RWPE2 (cell line): Measurements from ENCODE around the gene MOSPD3.

Experiments
- ATAC-seq: fragments of 200-7000 bp; cut with Tn5 transposase; 3 replicates; pipeline ENCODE4 v1.9.1; 2021; ENCODE audit warnings: low read depth
- DNase-seq: peaks from one replicate; pipeline ENCODE4 v3.0.0-alpha.2; 2020; ENCODE audit warnings: low spot score
- H3K27ac ChIP-seq: fragments of 450-650 bp; 2 replicates; pipeline ENCODE4 v1.5.1; 2017; ENCODE audit warnings: mild to moderate bottlenecking; ENCODE audit not compliant: poor library complexity, severe bottlenecking
- H3K27me3 ChIP-seq: fragments of 250-450 bp; sonication (Bioruptor Pico); 2 replicates; pipeline ENCODE4 v1.5.1; 2021; ENCODE audit warnings: mild to moderate bottlenecking, moderate library complexity; ENCODE audit not compliant: insufficient read depth, poor library complexity, severe bottlenecking
- H3K36me3 ChIP-seq: fragments of 250-450 bp; sonication (Bioruptor Pico); 2 replicates; pipeline ENCODE4 v1.5.1; 2020; ENCODE audit warnings: low read depth, mild to moderate bottlenecking, moderate library complexity
- H3K4me1 ChIP-seq: fragments of 250-450 bp; sonication (Bioruptor Pico); 2 replicates; pipeline ENCODE4 v1.5.1; 2021; ENCODE audit warnings: mild to moderate bottlenecking, moderate library complexity; ENCODE audit not compliant: insufficient read depth, poor library complexity, severe bottlenecking
- H3K4me3 ChIP-seq: fragments of 250-450 bp; sonication (Bioruptor Pico); 2 replicates; pipeline ENCODE4 v1.5.1; 2021; ENCODE audit warnings: mild to moderate bottlenecking, moderate library complexity; ENCODE audit not compliant: severe bottlenecking
- H3K9me3 ChIP-seq: fragments of 250-450 bp; sonication (Bioruptor Pico); 2 replicates; pipeline ENCODE4 v1.5.1; 2021; ENCODE audit warnings: mild to moderate bottlenecking, moderate library complexity; ENCODE audit not compliant: severe bottlenecking
- CTCF ChIP-seq: fragments of 450-650 bp; IDR thresholded peaks from one replicate; pipeline ENCODE4 v1.5.1; 2017; ENCODE audit warnings: mild to moderate bottlenecking, moderate library complexity; ENCODE audit not compliant: poor library complexity, severe bottlenecking

Gene MOSPD3

GRCh38 chr7:100606313-100606712 is 6.0 kb upstream of the MOSPD3 start:
- H3K36me3 ChIP-seq: no peaks in the 10 kb centered on the region
- no peak overlapping the region for H3K4me3 ChIP-seq
- H3K27me3 ChIP-seq: no peaks in the 10 kb centered on the region
- DNase-seq (no peak), ATAC-seq (no peak)
- TF ChIP-seq CTCF: no peak
- no peaks in the 10 kb centered on the region for H3K4me1 ChIP-seq
- H3K9me3 ChIP-seq: no peaks in the 10 kb centered on the region
- no peak overlapping the region for H3K27ac ChIP-seq

- Histone ChIP-seq H3K27me3 (no peaks in the 10 kb centered on the region), H3K9me3 (no peaks in the 10 kb centered on the region), H3K36me3 (no peaks in the 10 kb centered on the region), H3K4me3 (no peak overlapping the region), H3K4me1 (no peaks in the 10 kb centered on the region), H3K27ac (no peak overlapping the region)
- TF ChIP-seq CTCF: no peak
- ATAC-seq (no peak), DNase-seq (no peak)
Observed at GRCh38 chr7:100607111-100607510, 5.2 kb upstream of the MOSPD3 start.

- Histone ChIP-seq H3K27ac (no peak overlapping the region), H3K4me3 (no peak overlapping the region), H3K9me3 (no peaks in the 10 kb centered on the region), H3K27me3 (no peaks in the 10 kb centered on the region), H3K36me3 (no peaks in the 10 kb centered on the region), H3K4me1 (no peaks in the 10 kb centered on the region)
- ATAC-seq (no peak), DNase-seq (no peak)
- no peak for TF ChIP-seq CTCF
Observed at GRCh38 chr7:100609958-100610357, 2.4 kb upstream of the MOSPD3 start.

GRCh38 chr7:100612730-100613390 is 520 bp downstream of the MOSPD3 start:
- peak; percentile 4; the same call in 2 of the 3 replicates for ATAC-seq

More at GRCh38 chr7:100612730-100613390, 520 bp downstream of the MOSPD3 start:
- H3K9me3 ChIP-seq: no peaks in the 10 kb centered on the region
- peak overlapping the region; percentile 72 for H3K4me3 ChIP-seq
- H3K27ac ChIP-seq: peak overlapping the region; percentile 44
- no peak for DNase-seq
- H3K4me1 ChIP-seq: no peaks in the 10 kb centered on the region
- no peaks in the 10 kb centered on the region for H3K36me3 ChIP-seq
- H3K27me3 ChIP-seq: no peaks in the 10 kb centered on the region
- peak; percentile 10 for TF ChIP-seq CTCF
